Esophagus squamous epithelium (tissue), 4 donors: ENCODE measurements around the gene TNRC6B.

Source experiments
- POLR2A ChIP-seq, 4 donors: fragments of 450-650 bp; IDR thresholded peaks; one replicate each; pipeline ENCODE4 v1.6.1; 2017; ENCODE audit warnings: antibody characterized with exemption in 4 of 4, mild to moderate bottlenecking in 4 of 4, moderate library complexity in 3 of 4
- TF ChIP-seq, protein P1 (sequence below), 6 experiments: fragments of 450-650 bp in 4 of 6; fragments of 200-600 bp in 2 of 6; sonication (generic) in 2 of 6; IDR thresholded peaks; one replicate each; pipeline ENCODE4 v1.5.1; 2016 to 2019; ENCODE audit warnings: antibody characterized with exemption in 6 of 6, mild to moderate bottlenecking in 4 of 6, moderate library complexity in 4 of 6

DNA sequence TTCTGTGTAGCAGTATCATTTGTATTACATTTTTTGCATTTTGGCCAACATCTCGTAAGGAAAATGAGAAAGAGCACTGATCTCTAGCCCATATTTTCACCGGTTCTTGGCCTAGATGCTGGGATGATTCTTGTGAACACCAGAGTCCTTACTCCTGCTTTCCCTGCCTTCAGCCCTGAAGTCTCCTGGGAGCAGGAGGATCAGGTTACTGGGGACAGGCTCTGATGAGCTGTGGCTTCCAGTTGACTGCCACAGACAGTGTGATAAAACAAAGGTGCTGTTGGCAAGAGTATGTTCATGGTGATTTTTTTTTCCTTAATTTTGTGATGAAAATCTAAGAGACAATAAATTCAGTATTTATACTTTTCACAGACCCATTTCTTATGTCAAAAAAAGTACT is 134.3 kb downstream of the TNRC6B start:
- TF ChIP-seq, protein P1, sequence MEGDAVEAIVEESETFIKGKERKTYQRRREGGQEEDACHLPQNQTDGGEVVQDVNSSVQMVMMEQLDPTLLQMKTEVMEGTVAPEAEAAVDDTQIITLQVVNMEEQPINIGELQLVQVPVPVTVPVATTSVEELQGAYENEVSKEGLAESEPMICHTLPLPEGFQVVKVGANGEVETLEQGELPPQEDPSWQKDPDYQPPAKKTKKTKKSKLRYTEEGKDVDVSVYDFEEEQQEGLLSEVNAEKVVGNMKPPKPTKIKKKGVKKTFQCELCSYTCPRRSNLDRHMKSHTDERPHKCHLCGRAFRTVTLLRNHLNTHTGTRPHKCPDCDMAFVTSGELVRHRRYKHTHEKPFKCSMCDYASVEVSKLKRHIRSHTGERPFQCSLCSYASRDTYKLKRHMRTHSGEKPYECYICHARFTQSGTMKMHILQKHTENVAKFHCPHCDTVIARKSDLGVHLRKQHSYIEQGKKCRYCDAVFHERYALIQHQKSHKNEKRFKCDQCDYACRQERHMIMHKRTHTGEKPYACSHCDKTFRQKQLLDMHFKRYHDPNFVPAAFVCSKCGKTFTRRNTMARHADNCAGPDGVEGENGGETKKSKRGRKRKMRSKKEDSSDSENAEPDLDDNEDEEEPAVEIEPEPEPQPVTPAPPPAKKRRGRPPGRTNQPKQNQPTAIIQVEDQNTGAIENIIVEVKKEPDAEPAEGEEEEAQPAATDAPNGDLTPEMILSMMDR (IDR thresholded peaks at IDR 0.05): no peak
- TF ChIP-seq POLR2A (IDR thresholded peaks at IDR 0.05): no peak
